Measurements from ENCODE around the gene AADACL3. TPM values are rescaled to one million over a fixed set of nuclear protein-coding genes. Genes with fewer than 3 reads are reported as not detected.

AADACL3 gene
- not detected in 2 replicates for total RNA-seq

GRCh38 chr1:12715896-12716437 is at the start of gene AADACL3:
Gene AADACL3, plus strand, starts transcription at chr1:12716110. Its CDS starts 67 bp downstream, at chr1:12716177.

GRCh38 chr1:12745992-12746323 is 30.0 kb downstream of the AADACL3 start, which contains the start of gene CFAP107:
Gene CFAP107, plus strand, starts transcription at chr1:12746200. Its CDS starts 231 bp downstream, at chr1:12746431.

GRCh38 chr1:12773438-12773837 is 57.5 kb downstream of the AADACL3 start, which contains the start of gene PRAMEF12:
Gene PRAMEF12, plus strand, starts transcription at chr1:12773738. Its CDS starts 1,130 bp downstream, at chr1:12774868.

Small RNA genes within 50 kb of the gene (small RNA-seq; reads per million reads assigned to genes)
- gene AC244670.1: not detected

Other genes with a start within 250 kb of the AADACL3 start
- gene DHRS3, start 97.9 kb upstream of the AADACL3 start, total RNA-seq: 2.2 and 7.0 TPM in 2 replicates
- not detected in 2 replicates for gene AADACL4, start 72.0 kb upstream of the AADACL3 start, total RNA-seq
- gene CFAP107, start 30.1 kb downstream of the AADACL3 start, total RNA-seq: not detected in 2 replicates
- gene PRAMEF12, start 57.6 kb downstream of the AADACL3 start, total RNA-seq: under 0.01 TPM in 1 of 2 replicates, not detected in the other
- not detected in 2 replicates for gene PRAMEF1, start 75.3 kb downstream of the AADACL3 start, total RNA-seq
- not detected in 2 replicates for gene PRAMEF11, start 115.3 kb downstream of the AADACL3 start, total RNA-seq
- gene HNRNPCL1, start 132.6 kb downstream of the AADACL3 start, total RNA-seq: not detected in 2 replicates
- under 0.01 TPM in 1 of 2 replicates, not detected in the other for gene PRAMEF2, start 141.0 kb downstream of the AADACL3 start, total RNA-seq
- not detected in 2 replicates for gene PRAMEF4, start 170.1 kb downstream of the AADACL3 start, total RNA-seq
- not detected in 2 replicates for gene PRAMEF10, start 182.2 kb downstream of the AADACL3 start, total RNA-seq
- gene PRAMEF7, start 200.5 kb downstream of the AADACL3 start, total RNA-seq: not detected in 2 replicates
- not detected in 2 replicates for gene PRAMEF6, start 231.5 kb downstream of the AADACL3 start, total RNA-seq